ENCODE data around the gene ZGPAT.

DNA sequence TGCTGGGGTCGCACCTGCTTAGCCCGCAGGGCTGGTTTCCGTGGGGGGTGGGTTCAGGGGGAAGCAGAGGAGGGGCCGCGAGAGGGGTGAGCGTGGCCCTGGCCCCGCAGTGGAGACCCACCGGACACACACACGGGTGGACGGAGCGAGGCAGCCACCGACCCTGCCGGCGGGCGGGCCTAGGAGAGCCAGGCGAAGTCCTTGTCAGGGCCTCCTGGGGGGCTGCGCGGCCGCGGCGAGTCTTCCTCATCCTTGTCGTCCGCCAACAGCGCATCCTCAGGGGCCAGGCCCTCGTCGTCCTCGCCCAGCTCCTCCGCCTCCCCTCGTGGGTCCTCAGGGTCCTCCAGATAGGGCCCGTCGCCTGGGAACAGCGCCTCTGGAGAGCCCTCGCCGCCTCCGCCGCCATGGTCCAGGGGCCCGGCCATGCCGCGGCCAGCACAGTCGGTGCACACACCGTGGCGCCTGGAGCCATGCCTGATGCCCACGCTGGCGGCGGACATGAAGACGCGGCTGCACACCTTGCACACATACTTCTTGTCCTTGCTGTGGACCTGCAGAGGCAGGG, 39.0 kb downstream of the ZGPAT start:
- TF ChIP-seq, protein P1, sequence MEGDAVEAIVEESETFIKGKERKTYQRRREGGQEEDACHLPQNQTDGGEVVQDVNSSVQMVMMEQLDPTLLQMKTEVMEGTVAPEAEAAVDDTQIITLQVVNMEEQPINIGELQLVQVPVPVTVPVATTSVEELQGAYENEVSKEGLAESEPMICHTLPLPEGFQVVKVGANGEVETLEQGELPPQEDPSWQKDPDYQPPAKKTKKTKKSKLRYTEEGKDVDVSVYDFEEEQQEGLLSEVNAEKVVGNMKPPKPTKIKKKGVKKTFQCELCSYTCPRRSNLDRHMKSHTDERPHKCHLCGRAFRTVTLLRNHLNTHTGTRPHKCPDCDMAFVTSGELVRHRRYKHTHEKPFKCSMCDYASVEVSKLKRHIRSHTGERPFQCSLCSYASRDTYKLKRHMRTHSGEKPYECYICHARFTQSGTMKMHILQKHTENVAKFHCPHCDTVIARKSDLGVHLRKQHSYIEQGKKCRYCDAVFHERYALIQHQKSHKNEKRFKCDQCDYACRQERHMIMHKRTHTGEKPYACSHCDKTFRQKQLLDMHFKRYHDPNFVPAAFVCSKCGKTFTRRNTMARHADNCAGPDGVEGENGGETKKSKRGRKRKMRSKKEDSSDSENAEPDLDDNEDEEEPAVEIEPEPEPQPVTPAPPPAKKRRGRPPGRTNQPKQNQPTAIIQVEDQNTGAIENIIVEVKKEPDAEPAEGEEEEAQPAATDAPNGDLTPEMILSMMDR (conservative IDR thresholded peaks at IDR 0.05; ENCODE audit: low read length) = no peak
- TF ChIP-seq EZH2phosphoT487 (IDR thresholded peaks at IDR 0.05; ENCODE audit: borderline replicate concordance) = no peak
